Fibroblast of lung (primary cell): ENCODE results near the gene CCDC57.

Source experiments
- CTCF ChIP-seq, 2 donors: IDR thresholded peaks in 1 of 2; conservative IDR thresholded peaks in 1 of 2; 1 replicate in 1 of 2; 2 replicates in 1 of 2; pipeline ENCODE4 v1.5.1; 2011 to 2012; ENCODE audit warnings: low read length in 2 of 2, control low read depth in 1 of 2, inconsistent platforms in 1 of 2, low read depth in 1 of 2, mild to moderate bottlenecking in 1 of 2
- EZH2 ChIP-seq: IDR thresholded peaks from 2 replicates; pipeline ENCODE4 v1.5.1; 2012; ENCODE audit warnings: low read length, control low read depth, mild to moderate bottlenecking; ENCODE audit errors: missing control alignments

DNA sequence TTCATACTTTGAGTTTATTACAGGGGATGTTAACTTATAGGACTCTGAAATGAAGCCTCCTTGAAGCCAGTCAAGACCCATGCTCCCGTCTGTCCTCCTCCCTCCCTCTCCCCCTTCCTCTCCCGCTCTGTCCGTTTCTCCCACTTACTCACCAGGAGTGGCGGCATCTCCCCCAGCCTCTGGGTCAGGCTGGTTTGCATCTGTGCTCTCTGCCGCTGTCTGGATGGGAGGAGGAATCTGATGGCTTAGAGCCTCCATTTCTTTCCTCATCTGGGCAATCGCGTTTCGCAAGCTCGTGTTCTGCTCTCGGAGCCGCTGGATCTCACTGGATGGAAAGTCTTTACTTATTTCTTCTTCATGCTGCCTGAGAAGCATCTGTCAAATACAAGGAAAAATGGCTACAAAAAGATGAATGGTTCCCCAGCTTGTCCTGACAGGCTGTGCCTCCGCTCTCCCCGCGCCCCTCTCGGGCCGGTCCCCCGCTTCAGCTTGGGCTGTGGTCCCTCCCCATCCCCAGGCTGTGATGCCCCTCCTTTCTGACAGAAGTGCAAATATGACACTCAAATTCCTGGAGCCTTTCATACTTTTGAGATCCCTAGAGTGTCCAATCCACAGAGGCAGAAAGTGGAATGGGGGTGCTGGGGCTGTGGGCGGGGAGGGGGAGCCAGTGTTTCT is 40.0 kb downstream of the CCDC57 start:
- no peak for TF ChIP-seq CTCF (conservative IDR thresholded peaks at IDR 0.05 in 1 of 2, IDR thresholded peaks at IDR 0.05 in 1 of 2; ENCODE audit: low read depth in 1 of 2, low read length in 2 of 2)
- no peak for TF ChIP-seq EZH2
